Suprapubic skin (tissue), 4 donors: ENCODE data around the gene ABHD2.

Experiments used
- CTCF ChIP-seq, 2 donors: fragments of 200-600 bp in 1 of 2; fragments of 450-650 bp in 1 of 2; sonication (generic) in 1 of 2; IDR thresholded peaks; one replicate each; pipeline ENCODE4 v1.5.1; 2016 to 2019; ENCODE audit warnings: antibody characterized with exemption in 2 of 2, mild to moderate bottlenecking in 1 of 2, moderate library complexity in 1 of 2
- EP300 ChIP-seq: sonication (generic); formaldehyde crosslinking; IDR thresholded peaks from one replicate; pipeline ENCODE4 v1.6.1; 2017; ENCODE audit warnings: antibody characterized with exemption
- POLR2A ChIP-seq, 2 donors: fragments of 450-650 bp; IDR thresholded peaks; one replicate each; pipeline ENCODE4 v1.6.1; 2017; ENCODE audit warnings: antibody characterized with exemption in 2 of 2, mild to moderate bottlenecking in 2 of 2, moderate library complexity in 2 of 2
- POLR2AphosphoS5 ChIP-seq, 3 donors: sonication (generic); formaldehyde crosslinking; IDR thresholded peaks; one replicate each; pipeline ENCODE4 v1.6.1; 2017; ENCODE audit warnings: antibody characterized with exemption in 3 of 3

- no peak for TF ChIP-seq CTCF (IDR thresholded peaks at IDR 0.05)
- no peak for TF ChIP-seq EP300
- no peak for TF ChIP-seq POLR2A (IDR thresholded peaks at IDR 0.05)
- TF ChIP-seq POLR2AphosphoS5 (IDR thresholded peaks at IDR 0.05): no peak
These were observed 108.0 kb downstream of the ABHD2 start for GRCh38 chr15:89196241-89196640.
